H4 (cell line): ENCODE measurements around the gene HSH2D. TPM values are rescaled to one million over a fixed set of nuclear protein-coding genes. Genes with fewer than 3 reads are reported as not detected.
A peak's percentile ranks its signal among the peaks of the same experiment; 100 is the strongest.
"Not testable (repeated sequence)": the region's sequence is repeated elsewhere in the genome, so short reads cannot be mapped to it uniquely, and the experiment has no call there.

Source experiments
- DNase-seq: peaks from one replicate; pipeline ENCODE4 v3.0.0-alpha.2; 2015; ENCODE audit warnings: low spot score
- total RNA-seq: library from RNA; depleted of rRNA; stranded (reverse); fragments of >200 nt; shearing (Covaris generic); gene quantifications from 2 replicates; pipeline ENCODE4 v1.2.3, GENCODE V29; 2014

The HSH2D gene
- total RNA-seq, 1 experiment from 2014 or later = not detected

DNA sequence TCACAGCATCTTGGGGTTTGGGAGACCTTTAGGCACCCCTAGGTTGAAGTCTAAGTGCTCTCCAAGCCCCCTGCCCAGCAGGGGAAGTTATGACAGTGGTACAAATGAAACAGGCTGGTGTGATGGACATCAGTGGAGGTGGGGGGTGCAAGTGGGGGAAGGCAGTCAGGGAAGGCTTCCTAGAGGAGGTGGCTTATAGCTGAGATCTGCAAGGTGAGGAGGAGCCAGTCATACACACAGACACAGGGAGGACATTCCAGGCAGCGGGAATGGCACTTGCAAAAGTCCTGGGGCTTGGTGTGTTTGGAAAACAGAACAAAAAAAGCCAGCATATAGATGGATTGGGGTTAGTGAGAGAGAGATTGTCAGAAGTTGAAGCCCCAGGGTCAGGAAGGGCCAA is 11.6 kb downstream of the HSH2D start:
- no peak for DNase-seq

- no peak for DNase-seq
These were observed 13.4 kb downstream of the HSH2D start for GRCh38 chr19:16156904-16157303.

- DNase-seq = no peak
These were observed 14.1 kb downstream of the HSH2D start for GRCh38 chr19:16157601-16158000.

GRCh38 chr19:16159655-16160054 is 16.2 kb downstream of the HSH2D start:
- DNase-seq = no peak

DNA sequence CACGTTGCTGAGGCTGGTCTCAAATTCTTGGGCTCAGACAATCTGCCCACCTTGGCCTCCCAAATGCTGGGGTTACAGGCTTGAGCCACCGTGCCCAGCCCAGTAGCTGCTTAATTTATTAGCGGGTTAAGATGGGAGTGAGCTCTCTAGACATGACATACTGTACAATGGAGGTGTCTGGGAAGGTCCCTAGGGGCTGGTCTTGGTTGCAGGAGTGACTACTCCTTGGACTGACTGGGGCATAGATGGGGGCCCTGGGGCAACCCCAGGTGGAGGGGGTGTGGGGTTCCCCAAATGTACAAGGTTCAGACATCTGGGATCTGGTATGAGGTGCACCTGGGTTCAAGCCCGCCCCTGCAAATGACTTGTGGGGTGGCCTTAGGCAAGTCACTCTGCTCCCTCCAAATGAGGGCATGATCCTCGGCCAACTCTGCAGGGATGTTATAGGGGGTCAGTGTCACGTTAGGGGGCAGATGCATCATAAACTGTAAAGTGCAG is 17.0 kb downstream of the HSH2D start:
- DNase-seq = no peak

DNA sequence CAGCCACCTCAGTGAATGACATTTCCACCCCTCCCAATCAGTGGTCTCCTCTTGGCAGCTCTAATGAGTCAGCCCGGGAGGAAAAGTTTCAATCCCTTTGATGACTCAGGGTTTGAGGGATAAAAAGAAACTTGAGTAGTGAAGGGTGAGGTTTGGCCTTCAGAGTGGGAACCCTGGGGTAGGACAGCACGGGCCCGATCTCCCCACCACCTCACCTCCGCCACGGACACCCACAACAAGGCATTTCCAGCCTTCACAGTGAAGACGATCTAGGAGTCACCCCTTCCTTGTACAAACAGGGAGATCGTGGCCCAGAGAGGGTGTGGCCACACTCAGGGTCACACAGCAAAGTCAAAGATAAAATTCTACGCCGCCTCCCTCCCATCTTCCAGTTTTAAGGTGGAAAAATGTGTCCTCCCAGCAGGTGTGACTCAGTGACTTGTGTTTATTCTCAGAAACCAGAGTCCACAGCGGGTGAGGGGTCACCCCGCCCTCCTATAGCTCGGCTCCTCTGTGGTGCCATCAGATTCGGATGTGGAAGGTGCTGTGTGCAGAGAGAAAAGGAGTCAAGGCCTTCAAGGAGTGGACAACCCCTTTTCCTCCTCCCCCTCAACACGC is 17.6 kb downstream of the HSH2D start:
- DNase-seq = peak; percentile 79

- DNase-seq = peak; percentile 89
These were observed 18.4 kb downstream of the HSH2D start for GRCh38 chr19:16161840-16162239.

GRCh38 chr19:16164222-16164890 is 20.9 kb downstream of the HSH2D start:
- DNase-seq = no peak

GRCh38 chr19:16166417-16166816 is 22.9 kb downstream of the HSH2D start:
- no peak for DNase-seq

DNA sequence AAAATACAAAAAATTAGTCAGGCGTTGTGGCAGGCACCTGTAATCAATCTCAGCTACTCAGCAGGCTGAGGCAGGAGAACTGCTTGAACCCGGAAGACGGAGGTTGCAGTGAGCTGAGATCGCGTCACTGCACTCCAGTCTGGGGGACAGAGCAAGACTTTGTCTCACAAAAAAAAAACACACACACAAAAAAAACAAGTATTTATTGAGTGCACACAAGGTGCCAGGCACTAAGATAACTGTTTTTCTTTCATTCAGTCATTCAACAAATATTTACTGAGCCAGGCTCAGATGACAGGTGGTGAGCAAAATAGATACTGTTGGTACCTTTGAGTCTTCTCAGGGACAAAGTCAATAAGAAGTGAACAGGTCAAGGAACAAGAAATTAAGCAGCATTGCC is 23.6 kb downstream of the HSH2D start:
- no peak for DNase-seq

DNA sequence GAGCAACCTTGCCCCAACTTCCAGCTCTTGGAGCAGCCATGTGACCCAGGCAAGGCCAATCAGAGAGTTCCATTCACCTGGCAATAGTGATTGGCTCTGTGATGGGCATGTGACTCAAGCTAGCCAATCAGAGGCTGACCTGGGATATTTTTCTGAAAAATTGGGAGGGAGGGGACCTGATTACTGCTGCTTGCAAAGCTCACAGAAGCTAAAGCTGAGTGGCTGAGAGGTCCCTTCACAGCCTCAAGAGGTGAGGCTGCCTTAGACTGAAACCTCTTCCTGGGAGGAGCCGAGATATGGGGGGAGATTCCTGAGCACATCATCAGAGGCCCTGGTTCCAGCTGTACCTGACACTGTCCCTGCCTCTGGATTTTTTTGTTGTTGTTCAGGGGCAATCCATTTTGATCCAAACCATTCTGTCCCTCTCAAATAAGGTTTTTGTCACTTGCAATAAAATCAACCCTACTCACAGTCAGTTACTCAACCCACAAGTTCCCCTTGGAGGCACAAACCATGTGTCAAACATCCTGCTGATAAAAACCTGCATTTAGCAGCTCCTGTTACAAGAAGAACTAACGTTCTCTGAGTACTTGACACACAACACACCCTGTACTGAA is 25.1 kb downstream of the HSH2D start:
- peak; percentile 49 for DNase-seq

- no peak for DNase-seq
These were observed 26.6 kb downstream of the HSH2D start for GRCh38 chr19:16170134-16170533.

DNA sequence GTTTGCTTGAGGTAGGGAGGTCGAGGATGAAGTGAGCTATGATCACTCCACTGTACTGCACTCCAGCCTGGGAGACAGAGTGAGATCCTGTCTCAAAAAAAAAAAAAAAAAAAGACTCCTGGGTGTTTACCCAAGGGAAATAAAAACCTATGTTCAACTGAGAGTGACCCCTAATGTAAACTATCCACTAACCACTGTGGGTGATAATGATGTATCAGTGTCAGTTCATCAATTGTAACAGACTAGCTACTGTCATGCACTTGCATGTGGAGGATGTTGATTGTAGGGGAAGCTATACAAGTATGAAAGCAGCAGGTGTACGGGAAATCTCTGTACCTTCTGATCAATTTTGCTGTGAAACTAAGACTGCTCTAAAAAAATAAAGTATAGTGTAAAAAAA is 32.5 kb downstream of the HSH2D start:
- DNase-seq = no peak

GRCh38 chr19:16178866-16179265 is 35.4 kb downstream of the HSH2D start:
- not testable (repeated sequence) for DNase-seq

DNA sequence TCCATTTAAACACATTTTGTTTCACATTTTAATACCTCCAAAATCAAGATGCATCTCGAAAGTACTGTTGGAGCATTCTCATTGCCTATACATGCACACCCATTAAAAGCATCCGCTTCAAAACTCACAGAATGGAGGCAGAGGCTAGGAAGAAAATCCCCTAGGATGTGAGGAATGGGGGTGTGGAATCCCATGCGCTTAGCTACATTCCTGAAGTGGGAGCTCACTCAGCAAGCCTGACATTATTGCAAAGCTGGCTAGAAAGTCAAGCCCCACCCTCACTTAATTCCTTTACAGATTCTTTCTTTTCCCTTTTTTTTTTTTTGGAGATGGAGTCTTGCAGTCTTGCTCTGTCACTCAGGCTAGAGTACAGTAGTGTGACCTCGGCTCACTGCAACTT is 37.1 kb downstream of the HSH2D start:
- peak; percentile 60 for DNase-seq

- DNase-seq = no peak
These were observed 41.2 kb downstream of the HSH2D start for GRCh38 chr19:16184665-16185122.

GRCh38 chr19:16185123-16185767 is 41.8 kb downstream of the HSH2D start, which contains the start of gene FAM32A:
Gene FAM32A (plus strand): TSS chr19:16185410. CDS start chr19:16185443, 33 bp downstream.
- peak; percentile 100 for DNase-seq

DNA sequence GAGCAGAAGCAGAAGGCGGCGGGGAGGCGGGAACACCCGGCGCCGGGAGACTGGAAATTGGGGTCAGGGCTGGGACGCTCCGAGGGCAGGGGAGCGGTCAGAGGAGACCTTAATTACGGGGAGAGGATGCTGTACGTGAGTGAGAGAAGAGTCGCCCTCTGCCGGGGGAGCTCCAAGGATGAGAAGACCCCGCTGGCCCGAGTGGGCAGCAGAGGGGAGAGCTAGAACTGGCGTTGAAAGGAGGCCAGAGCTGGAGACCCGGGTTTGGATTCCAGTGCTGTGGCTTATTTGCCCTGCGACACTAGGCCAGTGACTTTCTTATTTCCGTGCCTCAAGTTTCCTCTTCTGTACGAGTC is 42.3 kb downstream of the HSH2D start:
- DNase-seq = peak; percentile 55

DNA sequence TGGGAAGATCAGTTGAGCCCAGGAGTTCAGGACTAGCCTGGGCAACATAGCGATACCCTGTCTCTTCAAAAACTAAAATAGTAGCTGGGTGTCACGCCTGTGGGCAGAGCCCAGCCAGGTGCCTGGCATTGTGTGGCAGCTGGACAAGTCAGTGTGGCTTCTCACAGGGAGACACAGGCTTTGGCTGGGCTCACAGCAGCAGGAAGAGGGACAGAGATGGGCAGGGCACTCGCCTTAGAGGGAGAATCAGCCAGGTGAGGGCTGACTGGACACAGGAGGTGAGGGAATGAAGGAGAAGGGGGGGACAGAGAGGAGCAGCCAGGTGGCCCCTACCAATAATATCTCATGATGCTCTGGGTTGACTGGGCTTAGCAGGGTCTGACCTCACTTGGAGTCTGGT is 45.0 kb downstream of the HSH2D start:
- DNase-seq = no peak

- DNase-seq = no peak
These were observed 46.7 kb downstream of the HSH2D start for GRCh38 chr19:16190198-16190597.

DNA sequence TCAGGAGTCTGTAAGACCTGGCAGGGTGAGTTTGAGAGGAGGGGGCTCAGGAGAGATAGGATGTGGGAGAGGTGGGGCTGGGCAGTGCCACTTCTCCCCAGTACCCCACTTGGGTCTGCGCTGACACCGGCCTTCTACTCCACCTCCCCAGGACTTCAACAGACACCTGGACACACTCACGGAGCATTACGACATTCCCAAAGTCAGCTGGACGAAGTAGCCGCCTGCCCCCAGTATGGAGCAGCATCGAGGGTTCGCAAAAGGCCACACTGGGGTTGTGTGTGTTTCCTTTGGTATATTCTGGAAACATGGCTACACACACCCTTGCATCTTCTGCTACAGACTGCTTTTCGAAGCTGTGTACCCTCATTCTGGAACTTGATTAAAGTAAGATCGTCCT is 47.3 kb downstream of the HSH2D start:
- no peak for DNase-seq

DNA sequence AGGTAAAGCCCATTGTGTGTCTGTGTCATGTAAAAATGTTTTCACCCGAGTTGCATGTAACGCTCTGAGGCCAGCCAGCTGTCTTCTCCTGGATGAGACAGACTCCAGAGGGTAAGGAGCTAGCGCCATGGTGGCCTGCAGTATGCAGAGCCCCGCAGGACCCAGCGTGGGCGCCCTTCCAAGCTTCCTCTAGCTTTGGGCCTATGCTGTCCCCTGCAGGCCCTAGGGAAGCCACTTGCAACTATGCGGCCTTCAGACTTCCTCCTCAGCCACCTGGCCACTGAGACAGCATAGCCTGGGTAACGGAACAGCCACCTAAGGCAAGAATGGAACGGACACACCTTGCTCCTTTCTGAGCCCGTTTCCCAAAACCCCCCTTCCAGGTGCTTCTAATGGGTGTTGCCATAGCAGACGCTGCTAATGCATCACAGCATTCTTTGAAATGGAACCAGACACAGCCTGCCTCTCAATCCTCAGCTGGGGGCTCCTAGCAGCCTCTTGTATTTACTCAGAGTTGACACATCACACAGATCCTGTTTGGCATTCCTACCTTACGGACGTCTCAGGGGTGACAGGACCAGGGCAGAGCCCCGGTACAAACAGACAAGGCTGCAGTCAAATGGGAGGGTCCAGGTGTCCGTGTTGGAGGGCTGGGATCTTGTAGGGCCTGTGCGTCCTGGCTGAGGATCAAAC is 47.9 kb downstream of the HSH2D start:
- no peak for DNase-seq
